Adipocyte (in vitro differentiated cells): ENCODE measurements around the gene CNTNAP5.

Source experiments
- DNase-seq: peaks from one replicate; pipeline ENCODE4 v3.0.0-alpha.2; 2015; ENCODE audit warnings: low read depth
- H3K27me3 ChIP-seq: replicated peaks from 2 replicates; pipeline ENCODE4 v1.7.0; 2013; ENCODE audit warnings: mild to moderate bottlenecking, low read length, moderate library complexity; ENCODE audit not compliant: control insufficient read depth, insufficient read depth
- H3K36me3 ChIP-seq: 2 replicates; pipeline ENCODE4 v1.7.0; 2013; ENCODE audit warnings: low read length, mild to moderate bottlenecking, moderate library complexity; ENCODE audit not compliant: control insufficient read depth, insufficient read depth, severe bottlenecking
- H3K4me1 ChIP-seq: 2 replicates; pipeline ENCODE4 v1.7.0; 2013; ENCODE audit warnings: mild to moderate bottlenecking, low read length, moderate library complexity; ENCODE audit not compliant: control insufficient read depth, insufficient read depth
- H3K4me3 ChIP-seq: 2 replicates; pipeline ENCODE4 v1.7.0; 2013; ENCODE audit warnings: mild to moderate bottlenecking, low read length, moderate library complexity
- H3K9ac ChIP-seq: 2 replicates; pipeline ENCODE4 v1.7.0; 2013; ENCODE audit warnings: mild to moderate bottlenecking, low read length, moderate library complexity
- H3K9me3 ChIP-seq: 2 replicates; pipeline ENCODE4 v1.7.0; 2013; ENCODE audit warnings: mild to moderate bottlenecking, low read length, moderate library complexity; ENCODE audit not compliant: control insufficient read depth

Gene CNTNAP5

DNA sequence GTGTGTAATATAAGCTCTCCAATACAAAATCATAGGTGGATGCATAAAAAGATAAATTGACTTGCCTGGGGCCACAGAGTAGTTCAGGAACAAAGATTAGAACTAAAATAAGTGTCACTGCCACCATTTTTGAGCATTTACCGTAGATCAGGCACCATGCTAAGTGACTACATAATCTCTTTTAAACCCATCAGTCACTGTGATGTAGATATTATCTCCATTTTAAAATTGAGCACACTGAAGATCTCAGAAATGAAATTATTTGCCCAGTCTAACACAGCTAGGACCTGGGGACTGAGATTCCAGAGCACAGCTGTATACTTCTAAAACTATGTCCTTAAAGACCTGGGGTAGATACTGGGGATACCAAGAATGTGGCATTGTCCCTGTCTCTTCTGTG is 737.3 kb downstream of the CNTNAP5 start:
- Histone ChIP-seq H3K9ac (no peak overlapping the region), H3K4me1 (no peaks in the 10 kb centered on the region), H3K4me3 (no peak overlapping the region), H3K9me3 (no peaks in the 10 kb centered on the region), H3K27me3 (no peaks in the 10 kb centered on the region), H3K36me3 (no peaks in the 10 kb centered on the region)
- no peak for DNase-seq

DNA sequence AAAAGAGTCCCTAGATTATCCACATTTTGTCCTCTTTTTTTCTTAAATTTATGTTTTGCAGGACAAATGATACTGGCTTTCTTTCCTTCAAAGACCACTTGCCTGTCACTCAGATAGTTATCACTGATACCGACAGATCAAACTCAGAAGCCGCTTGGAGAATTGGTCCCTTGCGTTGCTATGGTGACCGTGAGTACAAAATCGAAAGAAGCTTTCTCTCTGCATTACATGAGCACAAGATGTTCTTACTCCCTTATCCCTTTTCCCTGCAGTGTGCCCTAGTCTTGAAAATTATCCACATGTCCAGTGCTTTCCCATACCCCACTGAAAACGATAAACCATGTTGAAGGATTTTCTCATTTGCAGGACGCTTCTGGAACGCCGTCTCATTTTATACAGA is 738.5 kb downstream of the CNTNAP5 start:
- Histone ChIP-seq H3K27me3 (no peaks in the 10 kb centered on the region), H3K9ac (no peak overlapping the region), H3K4me3 (no peak overlapping the region), H3K36me3 (no peaks in the 10 kb centered on the region), H3K9me3 (no peaks in the 10 kb centered on the region), H3K4me1 (no peaks in the 10 kb centered on the region)
- no peak for DNase-seq

DNA sequence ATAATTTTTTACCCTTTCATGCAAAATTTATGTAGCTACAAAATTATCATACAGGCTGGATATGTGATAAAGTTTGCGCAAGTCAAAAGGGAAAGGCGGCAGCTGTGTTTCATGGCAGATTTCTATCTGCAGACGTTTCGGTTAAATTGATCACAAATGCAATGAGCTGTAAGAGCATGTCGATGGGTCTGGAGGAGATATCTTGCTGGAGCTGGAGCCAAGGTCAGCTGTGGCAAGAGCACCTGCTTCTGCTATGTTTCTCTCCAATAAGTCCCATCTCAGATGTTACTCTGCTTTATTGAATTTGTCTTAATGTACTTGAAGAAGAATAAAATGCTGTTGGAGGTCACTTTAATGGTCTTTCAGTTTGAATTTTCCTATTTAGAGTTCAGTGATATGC is 749.7 kb downstream of the CNTNAP5 start:
- Histone ChIP-seq H3K36me3 (no peaks in the 10 kb centered on the region), H3K9ac (no peak overlapping the region), H3K4me1 (no peaks in the 10 kb centered on the region), H3K4me3 (no peak overlapping the region), H3K27me3 (no peaks in the 10 kb centered on the region), H3K9me3 (no peaks in the 10 kb centered on the region)
- DNase-seq: no peak

DNA sequence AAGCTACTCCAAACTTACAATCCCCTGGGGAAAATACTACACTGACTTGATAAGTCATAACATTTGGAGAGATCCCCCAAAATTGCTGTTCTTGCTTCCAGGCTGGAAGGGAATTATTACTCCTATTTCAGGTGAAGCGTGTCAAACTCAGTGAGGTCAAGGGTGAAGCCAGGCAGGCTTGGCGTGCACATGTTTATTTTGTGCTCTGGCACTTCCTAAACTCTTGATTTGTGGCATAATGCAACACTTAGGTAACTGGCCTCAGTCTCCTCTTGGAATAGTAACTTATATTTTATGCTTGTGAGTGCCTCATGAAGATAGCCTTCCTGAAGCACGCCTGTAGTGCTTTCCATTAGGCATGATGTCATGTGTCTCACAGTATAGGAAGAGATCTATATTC is 751.2 kb downstream of the CNTNAP5 start:
- Histone ChIP-seq H3K27me3 (no peaks in the 10 kb centered on the region), H3K4me3 (no peak overlapping the region), H3K36me3 (no peaks in the 10 kb centered on the region), H3K4me1 (no peaks in the 10 kb centered on the region), H3K9ac (no peak overlapping the region), H3K9me3 (no peaks in the 10 kb centered on the region)
- DNase-seq: no peak

DNA sequence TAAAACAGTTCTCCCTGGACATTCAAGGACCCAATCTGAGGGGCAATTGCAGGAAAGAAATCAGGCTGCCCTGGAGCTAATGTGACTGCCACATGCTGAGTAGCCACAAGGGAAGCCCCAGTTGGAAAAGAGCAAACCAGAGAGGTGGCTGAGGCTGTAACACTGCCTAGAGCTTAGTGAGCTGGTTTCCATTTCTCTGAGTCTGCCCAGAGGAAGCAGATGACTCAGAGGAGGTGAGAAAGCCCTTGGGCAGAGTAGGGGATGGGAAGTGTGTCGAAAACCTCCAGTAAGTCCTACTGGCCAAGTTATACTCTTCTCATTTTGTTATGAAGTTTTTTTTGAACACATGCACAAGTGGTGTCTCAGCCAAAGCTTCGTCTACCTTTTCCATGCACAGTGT is 753.0 kb downstream of the CNTNAP5 start:
- H3K4me3 ChIP-seq: no peak overlapping the region
- no peaks in the 10 kb centered on the region for H3K27me3 ChIP-seq
- no peak for DNase-seq
- H3K4me1 ChIP-seq: no peaks in the 10 kb centered on the region
- H3K9me3 ChIP-seq: no peaks in the 10 kb centered on the region
- H3K36me3 ChIP-seq: no peaks in the 10 kb centered on the region
- H3K9ac ChIP-seq: no peak overlapping the region

DNA sequence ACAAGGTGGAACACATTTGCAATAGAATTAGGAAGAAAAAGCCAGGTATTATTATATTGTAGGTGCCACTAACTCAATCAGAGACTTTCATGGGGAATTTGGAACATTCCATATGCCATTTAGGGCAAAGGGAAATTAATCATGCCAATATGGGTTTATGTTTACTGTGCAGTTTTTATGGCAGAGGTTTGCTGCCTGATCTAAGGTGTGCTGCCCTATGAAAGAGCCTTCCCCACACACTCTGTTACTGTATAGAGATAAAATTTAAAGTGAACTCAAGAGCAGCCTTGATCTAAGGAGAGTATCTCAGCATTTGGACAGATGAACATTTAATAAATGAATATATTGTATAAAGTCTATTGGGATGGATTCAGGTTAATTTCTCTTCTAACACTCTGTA is 771.6 kb downstream of the CNTNAP5 start:
- DNase-seq: no peak
- no peaks in the 10 kb centered on the region for H3K27me3 ChIP-seq
- no peak overlapping the region for H3K9ac ChIP-seq
- H3K4me1 ChIP-seq: no peaks in the 10 kb centered on the region
- H3K4me3 ChIP-seq: no peak overlapping the region
- no peaks in the 10 kb centered on the region for H3K36me3 ChIP-seq
- no peaks in the 10 kb centered on the region for H3K9me3 ChIP-seq

DNA sequence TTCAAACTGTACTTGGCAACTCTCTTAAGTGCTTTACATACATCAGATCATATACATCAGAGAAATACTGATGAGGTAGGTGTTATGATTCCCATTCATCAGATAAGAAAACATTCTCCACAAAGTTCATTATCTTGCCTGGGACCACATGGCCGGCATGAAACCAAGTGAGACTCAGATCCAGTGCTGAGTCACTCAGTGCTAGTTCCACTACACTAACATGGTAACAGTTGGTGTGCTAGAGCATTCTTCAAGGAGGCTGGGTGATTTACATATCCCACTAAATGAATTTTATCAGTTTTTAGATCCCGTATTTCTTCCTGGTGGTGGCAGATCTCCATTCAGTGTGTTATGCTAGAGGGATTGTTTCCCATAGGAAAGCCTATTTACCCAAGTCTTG is 772.0 kb downstream of the CNTNAP5 start:
- H3K9ac ChIP-seq: no peak overlapping the region
- no peak for DNase-seq

DNA sequence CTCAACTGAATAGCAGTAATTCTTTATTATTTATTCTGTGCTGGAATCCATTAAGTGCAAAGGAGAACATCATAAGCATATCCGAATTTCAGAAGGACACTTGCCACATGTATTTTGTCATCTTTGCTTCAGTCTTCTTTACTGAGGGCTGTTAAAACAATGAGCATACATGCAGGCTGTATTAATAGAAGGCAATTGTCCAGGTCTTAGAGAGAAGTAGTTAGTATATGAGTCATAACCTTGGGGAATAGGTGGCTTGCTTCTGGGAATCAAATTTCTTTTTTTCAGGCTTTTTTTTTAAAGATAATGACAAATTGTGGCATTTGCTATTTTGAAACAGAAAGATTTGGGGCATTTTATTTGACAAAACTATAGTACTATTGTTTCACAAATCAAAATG is 773.5 kb downstream of the CNTNAP5 start:
- H3K4me3 ChIP-seq: no peak overlapping the region
- no peak for DNase-seq
- H3K4me1 ChIP-seq: no peaks in the 10 kb centered on the region
- no peaks in the 10 kb centered on the region for H3K9me3 ChIP-seq
- no peaks in the 10 kb centered on the region for H3K36me3 ChIP-seq
- H3K9ac ChIP-seq: no peak overlapping the region
- H3K27me3 ChIP-seq: no peaks in the 10 kb centered on the region

More for the DNA sequence above, 772.0 kb downstream of the CNTNAP5 start:
- Histone ChIP-seq H3K36me3 (no peaks in the 10 kb centered on the region), H3K27me3 (no peaks in the 10 kb centered on the region), H3K4me1 (no peaks in the 10 kb centered on the region), H3K4me3 (no peak overlapping the region), H3K9me3 (no peaks in the 10 kb centered on the region)

DNA sequence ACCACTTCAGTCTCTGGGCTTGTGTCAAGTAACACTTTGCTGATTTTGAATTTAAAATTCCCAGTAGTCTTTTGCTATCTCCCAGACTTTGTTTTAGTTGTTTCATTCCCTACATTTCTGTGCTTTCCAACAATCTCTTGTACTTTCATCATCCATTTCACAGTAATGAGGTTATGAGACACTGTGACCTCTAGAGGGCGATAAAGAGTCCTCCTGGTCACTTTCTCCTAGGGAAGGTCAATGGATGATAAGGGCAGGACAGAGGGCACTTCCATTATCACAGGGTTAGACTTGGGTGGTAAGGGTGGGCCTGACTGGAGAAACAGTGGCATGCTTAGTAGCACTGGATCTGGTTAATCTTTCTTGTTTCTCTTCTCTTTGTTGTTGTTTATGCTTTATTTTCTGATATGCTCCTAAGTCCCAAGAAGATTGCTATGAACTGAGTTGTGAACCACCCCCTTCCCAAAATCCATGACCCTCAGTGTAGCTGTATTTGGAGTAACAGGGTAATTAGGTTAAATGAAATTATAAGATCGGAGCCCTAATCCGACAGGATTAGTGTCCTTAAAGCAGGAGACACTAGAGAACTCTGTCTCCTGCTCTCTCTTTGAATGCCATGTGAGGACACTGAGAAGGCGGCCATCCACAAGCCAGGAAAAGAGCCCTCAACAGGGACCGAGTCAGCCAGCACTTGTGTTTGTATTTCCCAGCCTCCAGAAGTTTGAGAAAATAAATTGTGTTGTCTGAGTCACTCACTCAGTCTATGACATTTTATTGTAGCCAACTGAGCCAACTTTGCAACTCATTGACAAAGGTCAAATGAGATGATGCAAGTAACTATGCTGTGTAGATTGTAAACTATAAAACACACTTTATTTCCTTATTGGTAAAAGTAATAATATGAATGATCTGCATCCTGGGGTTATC is 779.2 kb downstream of the CNTNAP5 start:
- peaks cover 9% of the 10 kb centered on the region for H3K4me1 ChIP-seq
- no peaks in the 10 kb centered on the region for H3K9me3 ChIP-seq
- no peak overlapping the region for H3K9ac ChIP-seq
- no peaks in the 10 kb centered on the region for H3K36me3 ChIP-seq
- peak; percentile 19 for DNase-seq
- H3K4me3 ChIP-seq: no peak overlapping the region
- H3K27me3 ChIP-seq: no peaks in the 10 kb centered on the region

DNA sequence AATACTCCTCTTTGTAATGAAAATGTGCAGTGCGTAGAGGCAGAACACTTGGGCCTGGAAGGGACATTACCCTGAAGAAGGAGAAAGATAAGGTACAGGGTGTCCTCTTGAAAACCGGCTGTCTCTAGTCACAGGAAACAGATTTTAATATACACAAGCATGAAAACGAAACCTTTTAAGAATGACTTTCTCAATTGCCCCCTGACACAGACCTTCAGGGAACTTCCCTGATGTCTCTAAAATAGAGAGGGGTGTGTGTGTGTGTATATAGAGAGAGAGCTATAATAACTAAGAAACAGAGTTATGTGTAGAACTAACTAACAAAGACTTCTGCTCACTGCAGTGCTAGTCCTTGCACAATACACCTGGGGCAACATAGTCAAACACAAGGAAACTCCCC is 780.0 kb downstream of the CNTNAP5 start:
- no peak for DNase-seq
- H3K9me3 ChIP-seq: no peaks in the 10 kb centered on the region
- H3K4me1 ChIP-seq: peaks cover 9% of the 10 kb centered on the region
- H3K9ac ChIP-seq: no peak overlapping the region
- H3K36me3 ChIP-seq: no peaks in the 10 kb centered on the region
- H3K4me3 ChIP-seq: no peak overlapping the region
- H3K27me3 ChIP-seq: no peaks in the 10 kb centered on the region

DNA sequence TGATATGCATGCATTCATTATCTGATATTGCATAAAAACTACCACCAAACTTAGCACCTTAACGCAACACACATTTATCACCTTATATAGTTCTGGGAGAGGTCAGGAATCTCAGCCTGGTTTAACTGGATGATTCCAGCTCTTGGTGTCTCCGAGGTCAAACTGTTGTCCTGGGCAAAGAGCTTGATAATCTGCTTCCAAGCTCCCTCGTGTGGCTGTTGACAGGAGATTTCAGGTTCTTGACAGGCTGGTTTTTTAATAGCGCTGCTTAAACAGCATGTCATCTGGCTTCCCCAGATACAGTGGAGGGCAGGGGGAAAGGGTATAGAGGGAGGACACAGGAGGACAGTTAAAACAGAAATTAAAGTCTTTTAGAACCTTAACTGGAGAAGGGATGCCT is 785.0 kb downstream of the CNTNAP5 start:
- no peak for DNase-seq
- Histone ChIP-seq H3K36me3 (no peaks in the 10 kb centered on the region), H3K9me3 (no peaks in the 10 kb centered on the region), H3K27me3 (no peaks in the 10 kb centered on the region), H3K9ac (no peak overlapping the region), H3K4me1 (no peaks in the 10 kb centered on the region), H3K4me3 (no peak overlapping the region)
